HEK293 (cell line): ENCODE results near the gene IFNL1.

Source experiments
- CTCF ChIA-PET: fragments of 350-600 bp; formaldehyde crosslinking; extraction: SDS; loops from one replicate; lab custom pipeline; 2021; ENCODE audit warnings: antibody characterized with exemption; lab: Yijun Ruan, JAX
- POLR2A ChIA-PET: fragments of 300-600 bp; formaldehyde crosslinking; extraction: SDS; loops from one replicate; lab custom pipeline; 2020; ENCODE audit warnings: antibody characterized with exemption, inconsistent platforms; lab: Yijun Ruan, JAX
- H3K27ac ChIP-seq: fragments of 200-500 bp; sonication (Bioruptor generic); 2 replicates; pipeline ENCODE4 v1.5.1; 2014; ENCODE audit warnings: low read depth, low read length, control low read depth, inconsistent platforms; ENCODE audit errors: extremely low read depth
- H3K36me3 ChIP-seq, 2 experiments: fragments of 200-500 bp in 1 of 2; sonication (Bioruptor generic) in 1 of 2; 1 replicate in 1 of 2; 2 replicates in 1 of 2; pipeline ENCODE4 v1.5.1; 2014 to 2017; ENCODE audit warnings: inconsistent platforms in 2 of 2, low read length in 2 of 2; ENCODE audit not compliant: control insufficient read depth in 2 of 2, insufficient read depth in 1 of 2
- H3K4me1 ChIP-seq: fragments of 200-500 bp; sonication (Bioruptor generic); 2 replicates; pipeline ENCODE4 v1.5.1; 2014; ENCODE audit warnings: mild to moderate bottlenecking, low read length, inconsistent platforms; ENCODE audit not compliant: control insufficient read depth, insufficient read depth
- H3K4me3 ChIP-seq: 2 replicates; pipeline ENCODE4 v1.5.1; 2011; ENCODE audit warnings: low read depth, mild to moderate bottlenecking, control low read depth, low read length, moderate library complexity
- H3K9me3 ChIP-seq: fragments of 200-500 bp; sonication (Bioruptor generic); 2 replicates; pipeline ENCODE4 v1.5.1; 2014; ENCODE audit warnings: low read depth, low read length, inconsistent platforms; ENCODE audit not compliant: control insufficient read depth, insufficient read depth
- GLIS1 ChIP-seq: fragments of 450-650 bp; formaldehyde crosslinking; IDR thresholded peaks from 2 replicates; pipeline ENCODE4 v1.5.1; 2016; ENCODE audit warnings: missing biosample characterization, missing genetic modification characterization
- MEIS1 ChIP-seq: sonication (generic); formaldehyde crosslinking; IDR thresholded peaks from 2 replicates; pipeline ENCODE4 v1.8.1; 2022; ENCODE audit warnings: missing genetic modification reagents, mild to moderate bottlenecking, borderline replicate concordance
- PRDM10 ChIP-seq: fragments of 450-650 bp; formaldehyde crosslinking; IDR thresholded peaks from 2 replicates; pipeline ENCODE4 v1.5.1; 2016; ENCODE audit warnings: missing biosample characterization, missing genetic modification characterization
- REST ChIP-seq: fragments of 450-650 bp; formaldehyde crosslinking; IDR thresholded peaks from 2 replicates; pipeline ENCODE4 v1.5.1; 2016; ENCODE audit warnings: missing biosample characterization, missing genetic modification characterization
- SP3 ChIP-seq: fragments of 450-650 bp; formaldehyde crosslinking; IDR thresholded peaks from 2 replicates; pipeline ENCODE4 v1.5.1; 2016; ENCODE audit warnings: missing biosample characterization, missing genetic modification characterization
- ZBTB20 ChIP-seq: fragments of 450-650 bp; formaldehyde crosslinking; IDR thresholded peaks from 2 replicates; pipeline ENCODE4 v1.5.1; 2016; ENCODE audit warnings: missing biosample characterization, missing genetic modification characterization
- ZBTB6 ChIP-seq: fragments of 450-650 bp; formaldehyde crosslinking; IDR thresholded peaks from 2 replicates; pipeline ENCODE4 v1.5.1; 2017; ENCODE audit warnings: missing biosample characterization, missing genetic modification characterization
- ZBTB7A ChIP-seq: fragments of 450-650 bp; formaldehyde crosslinking; IDR thresholded peaks from 2 replicates; pipeline ENCODE4 v1.5.1; 2016; ENCODE audit warnings: low read depth, missing biosample characterization, missing genetic modification characterization
- ZNF221 ChIP-seq: fragments of 450-650 bp; formaldehyde crosslinking; IDR thresholded peaks from 2 replicates; pipeline ENCODE4 v1.5.1; 2017; ENCODE audit warnings: missing biosample characterization, missing genetic modification characterization, borderline replicate concordance
- ZNF266 ChIP-seq: fragments of 450-650 bp; formaldehyde crosslinking; IDR thresholded peaks from 2 replicates; pipeline ENCODE4 v1.5.1; 2016; ENCODE audit warnings: missing biosample characterization, missing genetic modification characterization, low read depth
- ZNF280D ChIP-seq: fragments of 450-650 bp; formaldehyde crosslinking; IDR thresholded peaks from 2 replicates; pipeline ENCODE4 v1.5.1; 2016; ENCODE audit warnings: missing biosample characterization, missing genetic modification characterization
- ZNF341 ChIP-seq: fragments of 450-650 bp; formaldehyde crosslinking; IDR thresholded peaks from 2 replicates; pipeline ENCODE4; 2016; ENCODE audit warnings: low read depth, missing biosample characterization, missing genetic modification characterization
- ZNF354C ChIP-seq: fragments of 450-650 bp; formaldehyde crosslinking; IDR thresholded peaks from 2 replicates; pipeline ENCODE4 v1.5.1; 2016; ENCODE audit warnings: missing biosample characterization, missing genetic modification characterization, low read depth, borderline replicate concordance
- ZNF398 ChIP-seq: fragments of 450-650 bp; formaldehyde crosslinking; IDR thresholded peaks from 2 replicates; pipeline ENCODE4 v1.5.1; 2017; ENCODE audit warnings: missing biosample characterization, missing genetic modification characterization
- ZNF558 ChIP-seq: fragments of 450-650 bp; formaldehyde crosslinking; IDR thresholded peaks from 2 replicates; pipeline ENCODE4 v1.5.1; 2016; ENCODE audit warnings: missing biosample characterization, missing genetic modification characterization
- ZNF600 ChIP-seq: fragments of 450-650 bp; formaldehyde crosslinking; IDR thresholded peaks from 2 replicates; pipeline ENCODE4 v1.5.1; 2016; ENCODE audit warnings: missing biosample characterization, missing genetic modification characterization
- ZNF626 ChIP-seq: fragments of 450-650 bp; sonication (Bioruptor Pico); formaldehyde crosslinking; IDR thresholded peaks from 2 replicates; pipeline ENCODE4 v1.5.1; 2018; ENCODE audit warnings: missing biosample characterization, missing genetic modification characterization, inconsistent platforms
- ZXDB ChIP-seq: fragments of 450-650 bp; formaldehyde crosslinking; IDR thresholded peaks from 2 replicates; pipeline ENCODE4 v1.5.1; 2016; ENCODE audit warnings: missing biosample characterization, missing genetic modification characterization

The IFNL1 gene

GRCh38 chr19:39341719-39342604, 45.8 kb downstream of the IFNL1 start, which contains the start of gene SAMD4B (continued):
- peak; percentile 59 for TF ChIP-seq REST
- TF ChIP-seq ZNF221 (tag by site-specific recombination): peak; percentile 98; the same call in 1 of the 2 replicates
- no peak for TF ChIP-seq ZNF626 (tag by site-specific recombination)
- peak; percentile 88 for TF ChIP-seq PRDM10
- no peak for TF ChIP-seq ZNF354C (tag by site-specific recombination)
- TF ChIP-seq ZNF558 (tag by site-specific recombination): peak; percentile 76; the same call in 1 of the 2 replicates
- TF ChIP-seq MEIS1 (CRISPR knock-in tag): no peak

- CTCF ChIA-PET: interaction anchor here (0.6 to 3.5 kb wide), 18 partner anchors 8 to 864 kb away, joined by 3 to 14 read pairs (median 4); partner anchors contain the start of genes MED29 and PAF1
- Histone ChIP-seq H3K4me3 (peak overlapping the region; percentile 67), H3K9me3 (no peaks in the 10 kb centered on the region), H3K36me3 (peaks cover 36 to 41% of the 10 kb centered on the region in 2 experiments), H3K27ac (peak overlapping the region; percentile 86; the same call in 1 of the 2 replicates), H3K4me1 (peaks cover 48% of the 10 kb centered on the region)
- POLR2A ChIA-PET: interaction anchor here (0.7 to 1.9 kb wide), 28 partner anchors 8 to 968 kb away, joined by 3 to 26 read pairs (median 4); partner anchors contain the start of genes MED29, PAF1, PAK4 and PLEKHG2
- TF ChIP-seq ZBTB7A (tag by site-specific recombination): peak; percentile 23; the same call in 1 of the 2 replicates
- TF ChIP-seq ZBTB6 (tag by site-specific recombination): no peak
- peak; percentile 89 for TF ChIP-seq GLIS1 (tag by site-specific recombination)
- peak; percentile 6; the same call in 1 of the 2 replicates for TF ChIP-seq ZXDB (tag by site-specific recombination)
- TF ChIP-seq ZNF341 (tag by site-specific recombination): peak; percentile 95
- TF ChIP-seq SP3 (tag by site-specific recombination): peak; percentile 27; the same call in 1 of the 2 replicates
- no peak for TF ChIP-seq ZNF266 (tag by site-specific recombination)
- peak; percentile 81 for TF ChIP-seq ZNF398
- no peak for TF ChIP-seq ZNF280D (tag by site-specific recombination)
- TF ChIP-seq ZBTB20 (tag by site-specific recombination): 0 out of 2 replicates have a peak, but pooled peaks have one; percentile 20
- peak; percentile 72 for TF ChIP-seq ZNF600
Observed at GRCh38 chr19:39342647-39343305, 46.6 kb downstream of the IFNL1 start.
